Lung microvascular endothelial cell (primary cell): Measurements from ENCODE around the gene VWA5B1. TPM values are rescaled to one million over a fixed set of nuclear protein-coding genes. Genes with fewer than 3 reads are reported as not detected.

Experiments
- DNase-seq, 2 donors: peaks; one replicate each; pipeline versions ENCODE4 v3.0.0 to v3.0.0-alpha.2; 2010; ENCODE audit warnings: low read depth in 2 of 2
- total RNA-seq: library from RNA; depleted of rRNA; stranded (reverse); fragments of >200 nt; gene quantifications from 2 replicates; pipeline ENCODE4 v1.2.1, GENCODE V29; 2014

The VWA5B1 gene
- total RNA-seq, 1 donor from 2014 or later: not detected

DNA sequence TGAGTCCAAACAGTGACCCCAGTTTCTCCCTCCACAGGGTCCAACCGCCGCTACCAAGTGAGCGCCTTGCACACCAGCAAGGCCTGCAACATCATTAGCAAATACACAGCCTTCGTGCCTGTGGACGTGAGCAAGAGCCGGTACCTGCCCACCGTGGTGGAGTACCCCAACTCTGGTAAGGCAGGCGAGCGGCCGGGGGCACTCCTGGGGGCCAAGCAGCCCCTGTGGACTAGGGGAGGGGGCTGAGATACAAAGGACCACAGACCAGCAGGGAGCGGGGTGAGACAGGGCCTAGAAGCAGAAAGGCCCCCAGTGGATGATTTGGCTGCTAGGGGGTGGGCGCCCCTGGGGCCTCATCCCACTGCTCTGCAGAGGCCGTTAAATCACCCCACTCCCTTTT lies 54.7 kb downstream of the VWA5B1 start:
- DNase-seq: no peak

DNA sequence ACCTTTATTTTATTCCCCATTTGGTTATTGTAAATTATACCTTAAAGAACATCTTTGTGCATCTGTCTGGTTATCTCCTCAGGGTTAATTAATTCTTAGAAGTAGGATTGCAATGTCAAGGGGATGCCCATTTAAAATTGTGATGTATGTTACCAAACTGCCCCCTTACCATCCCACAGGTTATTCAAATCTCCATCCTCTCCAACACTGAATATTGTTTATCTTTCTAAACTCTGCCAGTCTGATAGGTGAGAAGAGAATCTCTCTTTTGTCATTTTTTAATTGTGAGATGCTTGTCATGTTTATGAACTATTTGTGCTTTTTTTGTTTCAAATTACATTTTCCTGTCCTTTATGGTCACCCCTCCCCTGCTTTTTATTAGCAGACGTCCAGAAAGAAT lies 55.8 kb downstream of the VWA5B1 start:
- DNase-seq: no peak

DNA sequence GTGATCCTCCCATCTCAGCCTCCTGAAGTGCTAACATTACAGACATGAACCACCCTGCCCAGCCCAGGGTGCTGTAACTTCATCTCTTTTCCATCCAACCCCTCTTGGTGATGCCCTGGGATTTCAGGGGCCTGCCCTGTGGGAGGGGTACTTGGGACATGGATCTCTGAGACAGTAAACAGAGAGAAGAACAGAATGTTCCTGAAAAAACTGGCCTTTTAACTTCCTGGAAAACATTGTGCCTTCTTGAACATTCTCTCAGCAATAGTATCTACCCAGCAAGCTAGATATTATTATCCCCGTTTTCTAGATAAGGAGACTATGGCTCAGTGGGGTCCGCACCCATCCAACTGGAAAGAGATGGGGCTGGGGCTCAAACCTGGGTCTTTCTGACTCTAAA lies 57.0 kb downstream of the VWA5B1 start:
- no peak for DNase-seq

DNA sequence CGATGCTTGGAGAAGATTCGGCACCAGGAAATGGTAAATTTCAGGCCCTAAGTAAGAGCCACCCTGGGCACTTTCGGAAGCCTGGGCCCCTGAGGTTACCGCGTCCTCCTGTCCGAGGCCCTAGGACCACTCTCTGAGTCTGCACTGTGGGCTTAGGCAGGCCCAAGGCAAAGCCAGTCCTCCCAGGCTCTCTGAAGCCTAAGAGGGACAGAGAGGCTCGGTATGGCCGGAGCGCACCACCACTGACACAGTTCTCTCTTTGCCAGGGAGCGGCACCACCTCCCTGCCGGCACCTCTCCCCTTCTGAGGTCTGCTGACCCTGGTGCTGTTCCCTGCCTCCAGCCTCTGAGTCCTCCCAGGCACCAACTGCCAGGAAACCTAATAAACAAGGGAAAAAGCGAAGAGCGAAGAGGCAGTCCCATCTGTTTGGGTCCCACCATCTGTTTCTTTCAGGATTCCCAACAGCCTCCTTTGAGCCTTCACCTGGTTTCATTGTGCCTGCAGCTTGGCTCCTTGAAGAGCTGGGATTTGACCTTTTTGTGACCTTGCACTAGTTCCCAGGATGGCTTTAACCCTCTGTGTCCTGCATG lies 57.7 kb downstream of the VWA5B1 start:
- DNase-seq: no peak

DNA sequence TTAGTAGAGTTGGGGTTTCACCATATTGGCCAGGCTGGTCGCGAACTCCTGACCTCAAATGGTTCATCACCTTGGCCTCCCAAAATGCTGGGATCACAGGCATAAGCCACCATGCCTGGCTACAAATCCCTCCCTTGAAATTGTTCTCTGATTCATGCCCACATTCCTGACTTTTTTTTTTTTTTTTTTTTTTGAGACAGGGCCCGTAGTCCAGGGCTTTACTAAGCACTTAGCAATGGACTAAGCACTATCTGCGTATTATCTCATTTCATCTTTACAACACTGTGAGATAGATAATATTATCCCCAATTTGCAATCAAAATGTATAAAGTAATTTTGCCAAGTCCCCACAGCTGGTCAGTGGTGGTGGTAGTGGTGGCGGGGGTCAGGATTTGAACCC lies 58.9 kb downstream of the VWA5B1 start:
- DNase-seq: no peak

DNA sequence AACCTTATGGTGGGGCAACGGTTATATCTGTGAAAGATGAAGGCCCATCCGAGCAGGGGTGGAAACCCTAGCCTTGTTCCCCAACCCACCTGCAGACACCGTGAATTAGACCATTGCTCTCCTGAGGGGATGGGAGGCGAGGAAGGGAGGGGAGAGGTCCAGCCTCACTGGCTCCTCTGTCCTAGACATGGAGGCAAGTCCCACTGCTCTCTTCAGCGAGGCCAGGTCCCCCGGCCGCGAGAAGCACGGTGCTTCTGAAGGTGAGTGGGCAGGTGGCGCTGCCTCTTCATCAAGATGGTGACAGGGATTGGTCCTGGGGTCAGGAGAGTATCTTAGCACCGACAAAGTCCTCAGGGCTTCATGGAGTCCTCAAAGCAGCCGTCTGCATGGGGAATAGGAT lies 59.3 kb downstream of the VWA5B1 start:
- DNase-seq: no peak

DNA sequence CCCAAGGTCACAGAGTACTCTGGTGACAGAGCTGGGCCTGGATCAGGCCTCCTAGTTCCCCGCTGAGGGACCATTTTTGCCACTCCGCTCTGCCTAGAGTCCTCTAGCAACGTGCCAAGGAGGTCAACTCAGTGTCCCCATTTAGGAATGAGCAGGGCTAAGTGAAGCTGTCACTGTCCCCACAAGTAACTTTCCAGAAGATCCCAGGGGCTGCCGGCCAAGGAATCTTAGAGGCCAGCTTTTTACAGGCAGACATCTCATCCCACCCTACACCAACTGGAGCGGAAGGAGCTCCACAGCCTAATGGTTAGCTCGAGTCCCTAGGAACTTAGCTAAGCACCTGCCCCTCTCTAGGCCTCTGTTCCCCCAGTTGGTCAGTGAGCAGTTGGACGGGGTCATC lies 59.7 kb downstream of the VWA5B1 start:
- DNase-seq: no peak

DNA sequence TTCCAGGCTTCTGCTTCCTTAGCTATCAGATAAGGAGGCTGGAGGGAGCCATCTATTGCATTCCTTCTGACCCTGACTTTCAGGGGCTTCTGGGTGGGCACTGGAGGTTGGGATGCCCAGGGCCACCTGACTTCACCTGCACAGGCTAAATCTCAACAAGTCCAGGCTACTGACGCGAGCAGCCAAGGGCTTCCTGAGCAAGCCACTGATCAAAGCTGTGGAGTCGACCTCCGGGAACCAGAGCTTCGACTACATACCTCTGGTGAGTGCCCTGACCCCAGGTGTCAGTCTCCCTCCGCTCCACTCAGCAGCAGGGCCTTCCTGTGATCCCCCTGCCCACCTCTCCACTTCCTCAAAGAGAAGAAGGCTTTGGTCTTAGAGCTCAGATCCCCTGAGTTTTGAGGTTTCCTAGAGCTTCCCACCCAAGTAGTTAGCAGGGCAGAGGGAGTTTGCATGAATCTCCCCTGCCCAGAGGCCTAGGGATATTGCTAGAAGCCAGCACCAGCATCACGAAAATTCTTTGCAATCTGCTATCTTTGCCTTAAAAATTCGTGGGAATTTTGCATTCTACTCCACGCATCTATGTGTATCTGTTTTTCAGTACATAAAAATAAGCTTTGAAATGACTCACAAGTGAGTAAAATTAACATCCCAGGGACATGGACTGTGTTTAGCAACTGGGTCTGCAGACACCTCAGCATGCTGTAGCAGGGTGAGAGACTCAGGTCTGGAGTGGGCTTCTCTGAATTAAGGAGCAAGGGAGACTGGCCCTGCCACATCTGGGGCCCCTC lies 61.4 kb downstream of the VWA5B1 start:
- no peak for DNase-seq

DNA sequence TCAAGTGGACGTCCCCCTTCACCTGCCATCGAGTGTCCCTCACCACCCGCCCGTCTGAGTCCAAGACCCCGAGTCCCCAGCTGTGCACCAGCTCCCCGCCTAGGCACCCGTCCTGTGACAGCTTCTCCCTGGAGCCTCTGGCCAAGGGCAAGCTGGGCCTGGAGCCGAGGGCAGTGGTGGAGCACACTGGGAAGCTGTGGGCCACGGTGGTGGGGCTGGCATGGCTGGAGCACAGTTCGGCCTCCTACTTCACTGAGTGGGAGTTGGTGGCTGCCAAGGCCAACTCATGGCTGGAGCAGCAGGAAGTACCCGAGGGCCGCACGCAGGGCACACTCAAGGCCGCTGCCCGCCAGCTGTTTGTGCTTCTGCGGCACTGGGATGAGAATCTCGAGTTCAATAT lies 63.2 kb downstream of the VWA5B1 start:
- DNase-seq: no peak

DNA sequence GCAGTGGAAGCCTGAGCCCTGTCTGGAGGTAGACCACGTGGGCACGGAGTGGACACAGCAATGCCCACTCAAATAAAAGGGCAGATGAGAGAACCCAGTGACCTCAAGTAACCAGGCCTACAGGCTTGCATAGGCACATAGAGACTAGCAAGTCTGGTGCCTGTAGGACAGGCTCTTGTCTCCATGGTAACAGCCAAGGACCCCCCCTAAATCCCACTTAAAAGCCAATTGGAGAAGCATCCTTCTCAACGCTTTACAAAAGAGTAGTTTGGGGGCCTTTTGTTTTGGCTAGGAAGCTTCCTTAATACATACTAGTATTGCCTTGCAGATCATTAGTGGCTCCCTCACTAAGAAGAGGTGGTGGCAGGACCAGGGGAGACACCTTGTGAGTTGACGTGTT lies 63.9 kb downstream of the VWA5B1 start:
- no peak for DNase-seq

DNA sequence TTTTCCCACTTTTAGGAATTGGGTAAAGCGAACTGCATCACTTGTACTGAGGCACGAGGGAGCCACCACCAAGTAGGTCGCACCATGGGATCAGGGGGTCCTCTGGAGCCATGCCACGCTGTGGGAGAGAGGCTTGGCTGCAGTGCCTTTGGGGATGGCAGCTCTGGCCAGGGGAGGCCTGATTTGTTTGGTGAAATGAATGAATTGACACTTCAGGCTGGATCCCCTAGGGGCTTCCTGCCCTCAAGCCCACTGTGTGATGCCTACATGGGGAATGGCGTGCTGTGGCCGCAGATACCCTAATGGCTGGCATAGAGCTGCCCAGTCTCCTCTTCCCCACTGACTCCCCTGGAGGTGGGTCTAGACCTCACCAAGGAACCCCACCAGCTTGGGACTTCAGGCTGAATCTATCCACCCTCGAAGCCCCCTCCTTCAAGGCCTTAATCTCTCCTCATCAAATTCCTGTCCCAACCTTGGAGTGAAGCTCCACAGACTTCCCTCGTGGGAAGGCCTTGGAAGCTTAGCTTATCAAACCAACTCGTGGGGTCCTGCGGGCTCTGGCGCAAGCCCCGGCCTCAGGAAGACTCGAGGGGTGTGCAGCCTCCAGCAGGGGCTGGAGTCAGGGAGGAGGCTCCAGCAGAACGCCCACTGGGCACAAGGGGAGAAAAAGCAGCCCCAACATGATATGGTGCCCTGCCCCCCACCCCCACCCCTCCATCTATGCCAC lies 64.6 kb downstream of the VWA5B1 start:
- no peak for DNase-seq

DNA sequence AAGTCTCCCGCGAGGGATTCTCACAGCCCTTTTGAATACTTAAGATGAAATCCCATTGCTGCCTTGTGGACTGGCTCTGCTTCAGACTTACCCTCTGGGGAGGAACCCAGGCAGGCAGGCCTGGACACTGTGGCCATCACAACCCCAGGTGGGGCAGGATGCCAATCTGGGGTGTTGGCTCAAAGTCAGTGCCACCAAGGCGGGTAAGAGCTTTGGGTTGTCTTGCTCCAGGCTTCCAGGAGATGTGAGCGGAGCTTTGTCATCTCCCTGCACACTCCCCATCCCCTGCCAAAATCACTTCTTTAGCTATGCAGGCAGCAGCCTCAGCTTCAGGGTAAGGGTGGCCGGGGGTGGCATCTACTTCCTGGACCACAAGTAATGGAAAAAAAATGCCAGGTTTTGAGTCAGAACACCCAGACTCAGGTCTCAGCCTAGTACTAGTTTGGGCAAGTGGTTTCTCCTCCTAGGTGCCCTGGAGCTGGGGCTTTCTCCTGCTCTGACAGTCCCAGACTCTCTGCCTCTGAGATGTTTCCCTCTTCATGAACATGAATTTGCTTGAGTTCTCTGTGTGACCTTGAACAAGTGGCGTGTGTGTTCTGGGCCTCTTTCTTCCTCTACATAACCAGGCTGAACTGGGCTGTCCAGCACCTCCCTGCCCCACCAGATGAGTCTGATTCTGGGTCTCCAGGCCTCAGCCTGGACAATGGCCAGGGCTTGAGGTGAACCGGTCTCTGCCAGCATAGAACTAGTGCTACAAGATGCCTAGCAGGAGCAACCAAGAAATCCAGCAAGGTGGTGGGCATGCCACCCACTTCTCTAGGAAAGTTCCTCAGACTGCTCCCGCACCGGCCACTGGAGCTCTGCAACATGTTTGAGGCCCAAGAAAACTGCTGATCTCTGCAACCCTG lies 65.4 kb downstream of the VWA5B1 start:
- DNase-seq: no peak

DNA sequence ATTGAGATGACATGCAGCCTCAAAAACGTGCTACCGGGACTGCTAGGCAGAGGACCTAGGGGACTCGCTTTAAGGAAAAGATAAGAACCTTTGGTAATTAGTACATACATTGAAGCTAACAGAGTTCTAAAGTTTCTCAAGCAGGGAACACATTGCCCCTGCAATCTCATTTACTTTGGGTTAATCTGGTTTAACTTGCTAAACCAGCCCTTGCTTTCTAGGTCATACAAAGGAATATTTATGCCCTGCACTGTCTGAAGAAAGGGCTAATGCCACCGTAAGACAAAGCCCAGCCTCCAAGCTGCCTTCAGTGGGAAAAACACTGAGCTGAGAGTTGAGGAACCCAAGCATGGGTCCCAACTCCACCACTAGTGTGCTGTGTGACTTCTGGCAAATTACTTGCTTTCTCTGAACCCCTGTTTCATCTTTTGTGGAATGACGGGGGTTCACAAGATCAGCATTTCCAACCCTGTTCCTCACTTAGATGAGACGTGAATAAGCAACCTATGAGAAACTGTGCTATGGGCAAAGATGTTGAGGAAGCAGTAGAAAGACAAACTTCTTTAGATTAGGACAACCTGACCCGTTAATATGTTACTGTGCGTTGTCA lies 66.3 kb downstream of the VWA5B1 start:
- no peak for DNase-seq

DNA sequence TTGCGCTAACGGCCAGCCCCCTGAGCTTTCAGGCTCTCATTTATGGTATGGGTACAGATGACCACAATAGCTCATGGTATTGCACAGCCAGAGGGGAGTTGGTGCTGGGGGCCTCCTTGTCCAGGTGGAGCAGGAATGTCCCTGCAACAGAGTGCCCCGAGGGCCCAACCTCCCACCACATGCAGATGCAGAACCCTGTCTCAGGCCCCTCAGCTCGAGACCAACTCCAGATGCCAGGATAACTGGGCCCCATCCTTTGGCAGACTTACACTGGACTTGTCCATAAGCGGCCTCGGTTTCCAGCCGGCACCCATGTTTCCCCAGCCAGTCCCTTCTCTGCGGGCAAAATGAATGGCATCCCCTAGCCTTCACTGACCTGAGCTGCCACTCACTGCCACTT lies 67.1 kb downstream of the VWA5B1 start:
- DNase-seq: no peak

DNA sequence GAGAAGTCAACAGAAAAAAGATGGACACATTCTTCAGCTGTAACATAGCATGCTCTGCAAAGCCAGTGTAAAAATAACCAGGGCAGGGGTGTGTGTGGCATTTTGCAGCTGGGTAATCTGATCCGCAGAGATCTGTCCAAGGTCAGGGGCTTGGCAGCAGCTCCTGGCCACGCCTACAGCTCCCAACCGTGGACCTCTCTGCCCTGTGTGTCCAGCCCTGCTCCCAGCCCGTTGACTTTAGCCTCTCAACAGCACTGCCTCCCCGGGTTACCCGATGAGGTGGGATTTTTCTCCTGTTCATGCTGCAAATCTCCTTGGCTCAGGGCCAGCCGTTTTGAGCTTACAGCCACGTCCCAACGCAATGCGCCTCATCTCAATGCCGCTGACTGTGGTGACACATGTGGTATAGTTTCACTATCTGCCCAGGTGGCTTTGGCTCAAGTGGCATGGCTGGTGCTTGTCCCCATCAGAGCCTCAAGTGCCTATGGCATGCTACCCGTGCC lies 68.1 kb downstream of the VWA5B1 start:
- no peak for DNase-seq

DNA sequence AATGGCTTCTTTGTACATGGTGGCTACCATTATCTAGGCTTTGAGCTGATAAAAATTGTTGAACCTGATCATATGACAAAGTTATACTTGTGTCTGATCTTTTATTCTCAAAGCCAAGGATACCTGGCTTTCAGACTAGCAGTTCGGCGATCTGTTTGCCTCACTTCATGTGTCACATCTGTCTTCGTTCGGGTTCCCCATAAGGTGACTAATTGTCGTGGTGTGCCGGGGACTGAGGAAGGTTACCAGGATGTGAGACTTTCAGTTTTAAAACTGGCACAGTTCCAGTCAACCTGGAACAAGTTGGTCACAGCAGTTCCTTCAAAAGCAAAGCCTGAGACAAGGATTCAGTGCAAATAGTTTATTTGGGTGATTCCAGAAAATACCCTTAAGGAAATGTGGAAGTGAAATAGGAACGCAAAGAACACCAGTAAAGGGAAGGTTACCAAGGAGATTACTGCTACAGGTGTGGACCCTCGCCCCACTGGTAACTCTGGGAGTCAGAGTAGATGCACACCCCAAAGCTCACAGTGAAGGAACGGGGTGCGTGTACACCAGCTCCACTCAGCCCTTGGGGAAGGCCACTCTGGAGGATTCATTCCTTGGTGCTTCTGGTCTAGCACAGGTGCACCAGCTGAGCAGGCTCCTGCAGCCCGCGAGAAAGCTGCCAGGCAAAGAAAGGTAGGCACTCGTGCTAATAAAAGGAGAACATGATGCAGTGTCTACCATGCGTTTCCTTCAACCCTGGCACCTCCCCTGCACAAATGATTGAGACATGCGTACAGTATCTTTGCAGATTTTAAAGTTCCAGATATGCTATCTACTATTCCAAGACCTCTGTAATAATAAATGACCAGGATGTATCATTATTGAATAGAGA lies 69.0 kb downstream of the VWA5B1 start:
- DNase-seq: peak in 1 of 2 donors; percentile 9

DNA sequence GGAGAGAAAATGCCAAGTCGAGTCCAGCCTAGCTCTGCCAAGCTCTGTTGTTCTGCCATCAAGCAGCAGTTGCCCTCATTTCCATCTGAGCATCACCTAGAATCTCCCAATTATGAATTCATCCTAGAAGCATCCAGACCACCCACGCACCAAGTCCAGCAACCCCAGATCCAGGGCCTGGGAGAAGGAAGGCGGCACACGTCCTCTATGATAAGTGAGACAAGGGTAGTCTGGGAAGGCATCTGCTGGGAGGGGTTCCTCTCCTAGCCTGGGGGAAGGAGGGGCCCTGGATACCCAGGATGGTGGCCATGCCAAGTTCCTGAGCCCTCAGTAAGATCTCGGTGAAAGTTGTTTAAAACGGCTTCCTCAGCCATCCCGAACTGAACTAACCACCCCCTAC lies 70.7 kb downstream of the VWA5B1 start:
- no peak for DNase-seq

DNA sequence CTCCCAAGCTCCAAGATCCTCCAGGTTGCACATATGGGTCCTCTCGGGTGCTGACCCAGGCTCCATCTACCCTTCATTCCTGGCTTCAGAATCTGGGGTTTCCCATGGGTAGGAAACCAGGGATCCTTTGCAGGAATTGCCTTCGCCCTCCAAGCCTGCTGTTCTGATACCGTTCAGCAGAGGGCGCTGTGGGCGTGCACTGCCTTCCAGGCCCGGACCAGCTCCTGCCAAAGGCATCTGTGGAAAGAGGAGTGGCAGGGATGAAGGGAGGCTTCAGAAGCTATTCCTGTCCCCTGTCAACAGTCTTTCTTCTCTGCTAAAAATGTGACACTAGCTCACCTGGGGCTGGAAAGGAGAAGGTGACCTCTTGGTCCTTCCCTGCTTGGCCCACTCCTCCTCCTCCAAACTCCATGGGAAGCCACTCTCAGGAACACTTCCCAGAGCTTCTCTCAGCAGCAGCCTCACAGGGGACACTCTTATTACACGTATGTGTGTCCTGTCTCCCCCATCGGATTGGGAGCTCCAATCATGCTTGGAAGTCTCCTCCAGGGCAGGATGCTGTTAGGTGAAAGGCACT lies 71.2 kb downstream of the VWA5B1 start:
- DNase-seq: peak; percentile 19 to 33

DNA sequence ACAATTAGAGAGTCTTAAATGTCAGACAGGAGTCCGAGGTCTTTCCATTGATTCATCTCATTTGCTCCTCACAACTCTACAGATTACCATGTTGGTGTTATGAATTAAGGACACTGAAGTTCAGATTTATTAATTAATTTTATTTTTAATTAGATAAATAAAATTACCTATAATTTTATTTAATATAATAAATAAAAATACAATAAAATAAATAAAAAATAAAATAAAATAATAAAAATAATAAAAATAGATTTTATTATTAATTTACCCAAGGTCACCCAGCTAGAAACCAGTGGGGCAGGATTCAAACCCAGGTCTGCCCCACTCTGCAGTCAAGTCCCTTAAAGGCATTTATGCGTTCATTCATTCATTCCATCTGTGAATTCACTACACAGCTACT lies 72.2 kb downstream of the VWA5B1 start:
- no peak for DNase-seq
